Subcutaneous adipose tissue (tissue), 4 donors: ENCODE measurements around the gene AFTPH. TPM values are rescaled to one million over a fixed set of nuclear protein-coding genes. Genes with fewer than 3 reads are reported as not detected.

ENCODE experiments used
- total RNA-seq, 4 donors: library from RNA; depleted of rRNA; stranded (reverse); fragments of >200 nt; gene quantifications; one replicate each; pipeline ENCODE4 v1.1.0, GENCODE V29; 2016
- TF ChIP-seq, protein P1 (sequence below): fragments of 450-650 bp; IDR thresholded peaks from one replicate; pipeline ENCODE4 v1.5.1; 2016; ENCODE audit warnings: low read depth, mild to moderate bottlenecking, control low read depth, antibody characterized with exemption, moderate library complexity

The AFTPH gene
- total RNA-seq, 4 donors from 2014 or later: 39.2 to 50.5 (median 44.7) TPM

DNA sequence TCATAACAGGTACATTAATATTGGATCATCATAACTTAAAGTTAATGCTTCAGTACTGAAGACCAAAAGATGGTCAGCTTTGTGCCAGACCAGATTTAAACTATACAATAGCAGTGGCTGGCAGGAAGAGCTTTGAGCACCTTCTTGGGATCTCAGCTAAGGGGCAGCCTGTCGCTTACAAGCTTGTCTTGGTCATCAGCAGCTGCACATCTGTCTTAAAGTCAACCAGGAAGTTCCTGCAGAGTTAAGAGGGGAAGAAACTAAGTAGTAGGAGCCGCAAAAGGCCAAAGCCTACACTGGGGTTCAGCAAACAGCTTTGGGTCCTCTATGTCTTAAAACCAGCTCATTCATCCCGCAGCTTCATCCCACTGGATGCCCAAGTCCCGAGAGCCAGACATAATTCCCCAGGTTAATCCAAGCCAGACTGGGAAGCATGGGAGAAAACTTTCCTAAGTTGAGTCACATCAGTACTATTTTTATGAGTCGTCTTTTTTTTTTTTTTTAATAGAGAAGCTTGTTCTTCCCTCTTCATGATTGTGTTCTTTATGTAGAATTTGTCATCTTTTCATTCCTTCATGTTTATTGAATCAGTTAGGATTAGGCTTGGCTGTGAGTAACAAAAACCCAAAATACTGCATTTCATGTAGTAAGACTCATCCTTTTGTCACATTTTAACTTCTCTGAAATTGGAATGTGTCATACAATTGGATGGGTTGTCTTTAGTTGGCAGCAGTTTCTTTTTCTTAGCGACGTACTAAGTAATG, 70.3 kb downstream of the AFTPH start:
- TF ChIP-seq, protein P1, sequence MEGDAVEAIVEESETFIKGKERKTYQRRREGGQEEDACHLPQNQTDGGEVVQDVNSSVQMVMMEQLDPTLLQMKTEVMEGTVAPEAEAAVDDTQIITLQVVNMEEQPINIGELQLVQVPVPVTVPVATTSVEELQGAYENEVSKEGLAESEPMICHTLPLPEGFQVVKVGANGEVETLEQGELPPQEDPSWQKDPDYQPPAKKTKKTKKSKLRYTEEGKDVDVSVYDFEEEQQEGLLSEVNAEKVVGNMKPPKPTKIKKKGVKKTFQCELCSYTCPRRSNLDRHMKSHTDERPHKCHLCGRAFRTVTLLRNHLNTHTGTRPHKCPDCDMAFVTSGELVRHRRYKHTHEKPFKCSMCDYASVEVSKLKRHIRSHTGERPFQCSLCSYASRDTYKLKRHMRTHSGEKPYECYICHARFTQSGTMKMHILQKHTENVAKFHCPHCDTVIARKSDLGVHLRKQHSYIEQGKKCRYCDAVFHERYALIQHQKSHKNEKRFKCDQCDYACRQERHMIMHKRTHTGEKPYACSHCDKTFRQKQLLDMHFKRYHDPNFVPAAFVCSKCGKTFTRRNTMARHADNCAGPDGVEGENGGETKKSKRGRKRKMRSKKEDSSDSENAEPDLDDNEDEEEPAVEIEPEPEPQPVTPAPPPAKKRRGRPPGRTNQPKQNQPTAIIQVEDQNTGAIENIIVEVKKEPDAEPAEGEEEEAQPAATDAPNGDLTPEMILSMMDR: no peak

DNA sequence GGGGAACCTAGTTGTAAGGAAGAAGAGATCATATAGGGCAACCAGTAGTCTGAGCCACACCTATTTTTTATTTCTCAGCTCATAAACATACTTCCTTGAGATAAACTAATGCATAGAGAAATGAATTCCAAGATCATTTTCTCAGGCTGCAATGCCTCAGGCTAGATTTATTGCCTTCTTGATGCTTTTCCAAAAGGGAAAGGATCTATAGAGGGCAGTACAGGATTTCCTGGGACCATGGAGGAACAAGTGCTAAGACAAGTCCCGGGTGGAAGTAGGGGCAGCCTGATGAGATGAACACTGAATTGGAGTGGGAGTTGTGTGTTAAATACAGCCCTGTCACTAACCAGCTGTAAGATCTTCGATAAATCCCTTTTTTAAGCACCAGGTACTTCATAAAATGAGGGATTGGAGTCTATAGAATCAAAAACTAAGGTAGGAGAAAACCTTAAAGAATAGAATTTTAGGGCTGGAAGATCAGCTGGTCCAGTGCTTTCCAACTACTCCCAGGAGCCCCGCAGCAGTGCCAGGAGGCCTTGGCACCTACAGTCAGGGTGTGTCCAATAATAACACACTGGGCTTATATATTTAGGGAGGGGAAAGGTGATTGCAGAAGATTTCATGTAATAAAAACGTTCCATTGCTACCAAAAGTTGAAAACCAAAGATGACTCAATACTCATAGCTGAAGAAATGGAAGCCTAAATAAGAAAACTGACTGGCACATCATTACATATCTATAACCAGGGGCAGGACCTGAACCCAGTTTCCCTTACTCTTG, 71.5 kb downstream of the AFTPH start:
- TF ChIP-seq, protein P1: no peak

DNA sequence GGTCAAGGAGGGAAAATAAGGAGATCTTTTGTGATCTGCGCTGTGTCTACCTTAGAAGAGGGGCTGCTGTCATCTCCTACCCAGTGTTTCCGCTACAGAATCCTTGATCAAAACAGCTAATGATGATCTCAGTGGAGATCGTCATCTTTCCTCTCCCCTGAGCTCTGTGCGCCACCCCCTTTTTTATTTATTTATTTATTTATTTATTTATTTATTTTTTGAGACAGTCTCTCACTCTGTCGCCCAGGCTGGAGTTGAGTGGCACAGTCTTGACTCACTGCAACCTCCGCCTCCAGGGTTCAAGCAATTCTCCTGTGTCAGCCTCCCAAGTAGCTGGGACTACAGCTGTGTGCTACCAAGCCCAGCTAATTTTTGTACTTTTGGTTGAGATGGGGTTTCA, 74.1 kb downstream of the AFTPH start:
- TF ChIP-seq, protein P1: no peak

DNA sequence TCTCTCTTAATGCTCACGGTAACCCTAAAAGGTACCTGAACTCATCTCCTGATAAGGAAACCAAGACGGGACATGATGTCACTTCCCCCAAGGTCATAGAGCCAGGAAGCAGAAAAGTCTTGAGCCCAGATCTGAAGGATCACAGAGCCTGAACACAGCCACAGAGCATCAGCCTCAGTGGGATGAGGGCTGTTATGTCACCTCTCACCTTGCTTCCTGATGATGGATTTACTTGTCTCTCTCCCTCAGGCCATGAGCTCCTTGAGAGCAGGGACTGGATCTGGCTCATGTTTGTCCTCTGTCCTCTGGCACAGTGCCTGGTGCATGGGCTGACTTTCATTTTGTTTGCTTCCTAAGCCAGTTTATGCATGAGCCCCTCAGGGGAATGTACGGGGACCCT, 75.3 kb downstream of the AFTPH start:
- TF ChIP-seq, protein P1: no peak

DNA sequence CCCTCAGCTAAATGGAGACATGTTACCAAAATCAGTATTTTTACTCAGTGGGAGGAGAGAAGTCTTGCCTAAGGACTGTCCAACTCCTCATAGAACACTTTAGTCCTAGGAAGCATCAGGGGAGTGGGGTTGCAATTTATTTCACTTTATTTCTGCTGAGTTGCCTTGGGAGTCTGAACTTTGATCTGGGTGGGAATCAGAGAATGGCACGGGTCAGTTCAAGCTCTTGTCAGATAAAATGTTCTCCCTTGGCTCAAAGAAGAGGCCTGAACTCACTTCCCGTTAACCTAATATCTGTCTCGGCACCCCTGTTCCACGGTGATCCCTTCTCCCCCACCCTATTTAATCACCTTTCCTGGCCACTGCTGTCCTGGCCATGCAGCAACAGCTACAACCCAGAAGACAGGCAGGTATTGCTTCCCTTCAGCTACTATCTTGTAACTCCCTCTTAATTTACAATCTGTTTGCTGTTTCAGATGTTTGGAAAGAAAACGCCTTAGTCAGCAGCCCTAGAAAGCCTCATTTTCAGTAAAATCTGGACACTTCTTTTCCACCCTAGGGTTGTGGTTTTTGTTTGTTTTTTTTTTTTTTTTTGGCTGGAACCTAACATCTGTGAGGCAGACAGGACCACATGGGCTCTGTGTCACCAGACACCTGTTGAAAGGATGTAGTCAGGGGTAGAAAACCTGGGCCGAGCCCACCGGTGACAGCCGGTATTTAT, 77.1 kb downstream of the AFTPH start:
- TF ChIP-seq, protein P1: no peak

DNA sequence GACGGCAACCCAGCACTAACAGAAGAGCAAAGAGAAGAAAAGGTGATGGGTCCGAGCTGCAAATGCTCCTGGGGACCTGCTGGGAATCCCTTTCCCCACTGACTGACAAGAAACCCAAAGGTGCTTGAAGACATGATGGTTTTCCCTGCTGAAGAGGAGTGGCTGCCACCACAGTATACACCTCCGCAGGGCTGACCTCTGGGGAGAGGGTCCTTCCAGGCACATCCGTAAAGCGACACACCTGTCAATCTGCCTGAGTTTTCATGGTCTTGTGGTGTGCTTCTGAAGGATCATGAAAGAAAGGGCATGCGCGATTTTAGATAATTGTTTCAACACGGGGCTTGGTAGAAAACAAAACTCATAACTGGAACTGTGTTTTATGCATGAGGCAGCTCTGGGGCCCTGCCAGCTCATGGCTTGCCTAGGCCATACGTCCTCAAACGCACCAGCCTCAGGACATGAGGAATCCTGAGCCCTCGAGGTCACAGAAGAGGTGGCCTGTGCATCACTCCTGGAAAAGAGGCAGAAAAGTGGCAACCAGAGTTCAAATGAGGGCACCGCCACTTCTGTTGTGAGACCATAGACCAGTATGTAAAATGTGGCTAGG, 77.8 kb downstream of the AFTPH start:
- TF ChIP-seq, protein P1: no peak

DNA sequence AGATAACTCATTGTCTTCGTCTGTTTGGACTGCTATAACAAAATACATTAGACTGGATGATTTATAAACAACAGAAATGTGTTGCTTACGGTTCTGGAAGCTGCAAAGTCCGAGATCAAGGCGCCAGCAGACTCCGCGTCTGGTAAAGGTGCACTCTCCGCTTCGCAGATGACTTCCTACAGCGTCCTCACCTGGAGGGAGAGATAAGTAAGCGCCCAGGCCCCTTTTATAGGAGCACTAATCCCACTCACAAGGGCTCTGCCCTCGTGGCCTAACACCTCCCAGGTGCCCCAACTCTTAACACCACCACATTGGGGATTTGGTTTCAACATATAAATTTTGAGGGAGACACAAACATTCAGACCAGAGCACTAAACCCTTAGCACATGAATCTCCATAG, 78.3 kb downstream of the AFTPH start:
- TF ChIP-seq, protein P1: no peak
